Spleen (tissue), 11 donors: Measurements from ENCODE around the gene KCNJ2. TPM values are rescaled to one million over a fixed set of nuclear protein-coding genes. Genes with fewer than 3 reads are reported as not detected.

Experiments used
- DNase-seq: peaks from one replicate; pipeline ENCODE4 v3.0.0-alpha.2; 2020
- H3K27ac ChIP-seq, 8 donors: fragments of 200-600 bp; sonication (generic) in 7 of 8; 1 replicate in 4 of 8; 2 replicates in 4 of 8; pipeline versions ENCODE4 v1.5.0 to v1.8.0; 2016 to 2021; ENCODE audit warnings: inconsistent platforms in 4 of 8, mild to moderate bottlenecking in 4 of 8, moderate library complexity in 1 of 8
- H3K27me3 ChIP-seq, 7 donors: fragments of 200-600 bp; sonication (generic) in 6 of 7; replicated peaks in 1 of 7; 1 replicate in 4 of 7; 2 replicates in 3 of 7; pipeline versions ENCODE4 v1.5.0 to v1.8.0; 2016 to 2021; ENCODE audit warnings: inconsistent platforms in 3 of 7, mild to moderate bottlenecking in 1 of 7
- H3K36me3 ChIP-seq, 6 donors: fragments of 200-600 bp; sonication (generic) in 5 of 6; 1 replicate in 4 of 6; 2 replicates in 2 of 6; pipeline versions ENCODE4 v1.5.0 to v1.8.0; 2016 to 2021; ENCODE audit warnings: inconsistent platforms in 2 of 6
- H3K4me1 ChIP-seq, 6 donors: fragments of 200-600 bp; sonication (generic) in 5 of 6; 1 replicate in 3 of 6; 2 replicates in 3 of 6; pipeline versions ENCODE4 v1.5.0 to v1.8.0; 2016 to 2021; ENCODE audit warnings: inconsistent platforms in 3 of 6
- H3K4me3 ChIP-seq, 8 donors: fragments of 200-600 bp; sonication (generic) in 7 of 8; 1 replicate in 4 of 8; 2 replicates in 4 of 8; pipeline versions ENCODE4 v1.5.0 to v1.8.0; 2016 to 2021; ENCODE audit warnings: inconsistent platforms in 4 of 8, mild to moderate bottlenecking in 4 of 8, moderate library complexity in 2 of 8
- H3K9me3 ChIP-seq, 8 donors: fragments of 200-600 bp; sonication (generic) in 7 of 8; 1 replicate in 4 of 8; 2 replicates in 4 of 8; pipeline versions ENCODE4 v1.5.0 to v1.8.0; 2016 to 2021; ENCODE audit warnings: inconsistent platforms in 4 of 8
- POLR2A ChIP-seq, 3 donors: fragments of 450-650 bp; IDR thresholded peaks; one replicate each; pipeline ENCODE4 v1.5.1; 2017; ENCODE audit warnings: antibody characterized with exemption in 3 of 3, mild to moderate bottlenecking in 1 of 3
- POLR2AphosphoS5 ChIP-seq, 3 donors: sonication (generic); formaldehyde crosslinking; IDR thresholded peaks; one replicate each; pipeline ENCODE4 v1.5.1; 2017; ENCODE audit warnings: antibody characterized with exemption in 3 of 3
- WGBS, 5 donors: extraction: QIAGEN DNeasy Blood & Tissue Kit in 3 of 5; methylation state at CpG; one replicate each; pipeline versions ENCODE4 v1.1.5 to v1.1.7; 2013 to 2018; 5-methylcytosine and 5-hydroxymethylcytosine counted together
- intact Hi-C: fragments of 100-400 bp; cut with DNase I; formaldehyde crosslinking; loops from one replicate; pipeline ENCODE4 v1.15.0; 2023; ENCODE audit warnings: low total_unique reads
- polyA plus RNA-seq, 3 donors: library from polyadenylated mRNA; stranded (reverse); fragments of 200-250 nt; gene quantifications; one replicate each; pipeline ENCODE4 v1.2.1, GENCODE V29; 2013
- total RNA-seq, 7 donors: library from RNA; depleted of rRNA in 3 of 7; stranded (reverse); fragments of >200 nt in 3 of 7; fragmentation: NEBNext Ultra II Directional in 4 of 7; extraction: Animal tissue kit (Norgen Biotek cat#: 25700) in 4 of 7; gene quantifications; one replicate each; pipeline versions ENCODE4 v1.1.0 to v1.2.1, GENCODE V29; 2016 to 2021
- TF ChIP-seq, protein P1 (sequence below), 11 experiments: fragments of 200-600 bp in 7 of 11; fragments of 450-650 bp in 4 of 11; sonication (generic) in 4 of 11; IDR thresholded peaks in 8 of 11; conservative IDR thresholded peaks in 3 of 11; 1 replicate in 7 of 11; 2 replicates in 4 of 11; pipeline versions ENCODE4 v1.4.0 to v1.8.0; 2016 to 2021; ENCODE audit warnings: antibody characterized with exemption in 11 of 11, inconsistent platforms in 4 of 11, mild to moderate bottlenecking in 1 of 11
- donor health status: healthy with polysubstance abuse.
- donor health status: DM: no; HTN: no; CAD: no; lungs with moderate emphysema.
- donor health status: DM: no; HTN: no; CAD: no.
- donor health status: Bipolar disorder and iron deficiency.
- donor health status: healthy.
- donor health status: DM: no; HTN: no; CAD: no.
- donor health status: DM: yes; HTN: yes; CAD: no.

KCNJ2 gene
- total and polyA plus RNA-seq, 10 donors: 0.91 to 34.1 (median 21.5) TPM

DNA sequence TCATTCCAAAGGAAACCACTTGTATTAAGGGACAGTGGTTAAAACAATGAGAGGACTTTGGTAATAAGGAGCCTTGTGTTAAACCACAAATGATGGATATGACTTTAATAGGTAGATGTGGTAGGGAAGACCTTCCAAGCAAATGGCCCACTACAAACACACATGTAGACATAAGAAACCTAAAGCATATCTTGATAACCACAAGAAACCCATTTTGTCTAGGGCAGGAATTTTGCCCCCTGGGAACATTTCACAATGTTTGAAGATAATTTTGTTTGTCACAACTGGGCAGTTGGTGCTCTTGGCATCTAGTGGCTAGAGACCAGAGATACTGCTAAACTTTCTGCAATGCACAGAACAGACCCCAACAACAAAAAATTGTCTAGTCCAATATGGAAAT is 25.8 kb downstream of the KCNJ2 start:
- intact Hi-C loops: no loop called here
- H3K27me3 ChIP-seq: no peaks in the 10 kb centered on the region
- H3K4me1 ChIP-seq: no peaks in the 10 kb centered on the region
- no peaks in the 10 kb centered on the region for H3K36me3 ChIP-seq
- no peak overlapping the region for H3K27ac ChIP-seq
- no peaks in the 10 kb centered on the region for H3K9me3 ChIP-seq
- no peak overlapping the region for H3K4me3 ChIP-seq
- TF ChIP-seq POLR2AphosphoS5 (IDR thresholded peaks at IDR 0.05) (no peak), POLR2A (IDR thresholded peaks at IDR 0.05) (no peak)
- TF ChIP-seq, protein P1, sequence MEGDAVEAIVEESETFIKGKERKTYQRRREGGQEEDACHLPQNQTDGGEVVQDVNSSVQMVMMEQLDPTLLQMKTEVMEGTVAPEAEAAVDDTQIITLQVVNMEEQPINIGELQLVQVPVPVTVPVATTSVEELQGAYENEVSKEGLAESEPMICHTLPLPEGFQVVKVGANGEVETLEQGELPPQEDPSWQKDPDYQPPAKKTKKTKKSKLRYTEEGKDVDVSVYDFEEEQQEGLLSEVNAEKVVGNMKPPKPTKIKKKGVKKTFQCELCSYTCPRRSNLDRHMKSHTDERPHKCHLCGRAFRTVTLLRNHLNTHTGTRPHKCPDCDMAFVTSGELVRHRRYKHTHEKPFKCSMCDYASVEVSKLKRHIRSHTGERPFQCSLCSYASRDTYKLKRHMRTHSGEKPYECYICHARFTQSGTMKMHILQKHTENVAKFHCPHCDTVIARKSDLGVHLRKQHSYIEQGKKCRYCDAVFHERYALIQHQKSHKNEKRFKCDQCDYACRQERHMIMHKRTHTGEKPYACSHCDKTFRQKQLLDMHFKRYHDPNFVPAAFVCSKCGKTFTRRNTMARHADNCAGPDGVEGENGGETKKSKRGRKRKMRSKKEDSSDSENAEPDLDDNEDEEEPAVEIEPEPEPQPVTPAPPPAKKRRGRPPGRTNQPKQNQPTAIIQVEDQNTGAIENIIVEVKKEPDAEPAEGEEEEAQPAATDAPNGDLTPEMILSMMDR (IDR thresholded peaks at IDR 0.05 in 8 of 11, conservative IDR thresholded peaks at IDR 0.05 in 3 of 11): no peak
- no peak for DNase-seq

DNA sequence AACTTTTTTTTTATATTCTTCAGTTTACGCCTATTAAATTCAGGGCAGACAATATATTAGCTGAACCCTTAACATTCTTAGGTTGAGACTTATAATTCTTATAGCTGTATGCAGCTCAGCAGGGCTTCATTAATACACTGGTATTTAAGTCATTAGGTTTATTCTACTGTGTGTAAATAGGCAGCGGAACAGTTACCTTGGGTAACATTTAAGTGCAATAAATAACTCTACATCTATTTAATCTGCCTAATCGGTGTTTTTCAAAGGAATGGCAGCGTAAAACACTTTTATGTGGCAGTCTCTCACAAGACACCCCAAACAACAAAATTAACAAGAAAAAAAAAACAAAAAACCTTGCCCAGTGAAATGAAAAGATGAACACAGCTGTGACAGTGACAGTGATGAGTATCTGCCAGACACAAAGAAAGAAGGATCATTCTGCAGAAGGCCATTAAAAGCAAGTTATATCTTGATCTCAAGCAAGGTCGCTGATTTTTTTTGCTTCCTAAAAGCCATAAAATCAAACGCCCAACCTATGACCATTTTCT is 32.6 kb downstream of the KCNJ2 start:
- WGBS, 5 donors: 81 to 93% (median 90%) methylated on average over 6 of the region's 6 CpGs
- peak overlapping the region in 4 of 8 donors; percentile 37 to 88 (median 62) for H3K27ac ChIP-seq
- no peak for DNase-seq
- no peaks in the 10 kb centered on the region for H3K9me3 ChIP-seq
- no peak overlapping the region for H3K4me3 ChIP-seq
- H3K4me1 ChIP-seq: peaks cover 0 to 21% (median 0%) of the 10 kb centered on the region in 6 donors
- no peaks in the 10 kb centered on the region for H3K27me3 ChIP-seq
- intact Hi-C loops: no loop called here
- H3K36me3 ChIP-seq: no peaks in the 10 kb centered on the region
- TF ChIP-seq POLR2A (IDR thresholded peaks at IDR 0.05) (no peak), POLR2AphosphoS5 (IDR thresholded peaks at IDR 0.05) (no peak)
- TF ChIP-seq, protein P1 (IDR thresholded peaks at IDR 0.05 in 8 of 11, conservative IDR thresholded peaks at IDR 0.05 in 3 of 11): no peak

DNA sequence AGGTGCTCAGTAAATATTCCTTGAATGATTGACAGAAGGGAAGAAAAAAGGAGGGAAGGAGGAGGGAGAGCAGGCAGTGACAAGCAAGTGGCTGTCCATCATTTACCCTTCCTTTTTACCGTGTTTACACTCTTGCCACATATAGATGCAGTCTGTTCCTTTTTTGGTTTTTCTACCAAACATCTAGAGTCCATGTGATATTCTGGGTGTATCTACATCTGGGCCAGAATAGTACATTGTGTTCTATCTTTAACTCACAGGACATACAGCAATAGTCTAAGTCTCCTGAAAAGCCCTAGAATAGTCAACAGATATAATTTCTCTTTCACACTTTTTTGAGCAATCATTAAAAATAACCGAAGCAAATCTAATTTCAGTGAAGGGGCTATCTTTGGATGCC is 33.5 kb downstream of the KCNJ2 start:
- H3K9me3 ChIP-seq: no peaks in the 10 kb centered on the region
- H3K27ac ChIP-seq: peak overlapping the region in 6 of 8 donors; percentile 10 to 88 (median 44)
- H3K4me3 ChIP-seq: no peak overlapping the region
- TF ChIP-seq, protein P1 (IDR thresholded peaks at IDR 0.05 in 8 of 11, conservative IDR thresholded peaks at IDR 0.05 in 3 of 11): no peak
- TF ChIP-seq POLR2A (IDR thresholded peaks at IDR 0.05) (no peak), POLR2AphosphoS5 (IDR thresholded peaks at IDR 0.05) (no peak)
- 53 to 63% (median 55%) methylated on average over 2 of the region's 2 CpGs for WGBS, 5 donors
- peaks cover 0 to 27% (median 0%) of the 10 kb centered on the region in 6 donors for H3K4me1 ChIP-seq
- H3K27me3 ChIP-seq: no peaks in the 10 kb centered on the region
- H3K36me3 ChIP-seq: no peaks in the 10 kb centered on the region
- intact Hi-C loops: no loop called here
- DNase-seq: no peak

DNA sequence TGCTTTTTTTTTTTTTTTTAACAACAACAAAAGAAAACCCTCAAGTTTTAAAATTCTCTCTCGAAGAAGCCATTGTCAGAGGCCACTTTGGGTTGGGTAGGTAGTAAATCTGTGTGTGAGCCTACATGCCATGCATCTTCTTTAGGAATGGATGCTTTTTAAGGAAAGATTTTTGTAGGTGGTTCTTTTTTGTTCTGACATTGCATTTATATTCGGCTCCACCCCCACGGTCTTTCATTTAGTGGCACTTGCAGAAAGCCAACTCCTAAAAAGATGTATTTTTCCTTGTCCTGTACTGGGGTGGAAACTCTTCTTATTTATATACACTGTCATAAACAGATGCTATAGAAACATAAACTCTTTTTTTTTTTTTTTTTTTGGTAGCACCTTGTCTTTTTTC is 35.1 kb downstream of the KCNJ2 start:
- H3K4me1 ChIP-seq: peaks cover 0 to 27% (median 0%) of the 10 kb centered on the region in 6 donors
- H3K4me3 ChIP-seq: no peak overlapping the region
- TF ChIP-seq POLR2A (IDR thresholded peaks at IDR 0.05): no peak
- TF ChIP-seq, protein P1 (IDR thresholded peaks at IDR 0.05 in 8 of 11, conservative IDR thresholded peaks at IDR 0.05 in 3 of 11): no peak
- TF ChIP-seq POLR2AphosphoS5 (IDR thresholded peaks at IDR 0.05): no peak
- peak overlapping the region in 4 of 8 donors; percentile 69 to 89 (median 80) for H3K27ac ChIP-seq
- intact Hi-C loops: no loop called here
- no peaks in the 10 kb centered on the region for H3K9me3 ChIP-seq
- WGBS, 5 donors: 91 to 95% (median 95%) methylated on average over 3 of the region's 3 CpGs
- no peaks in the 10 kb centered on the region for H3K27me3 ChIP-seq
- DNase-seq: no peak
- H3K36me3 ChIP-seq: no peaks in the 10 kb centered on the region
